Chondrocyte (in vitro differentiated cells): ENCODE data around the gene LRRC32. TPM values are rescaled to one million over a fixed set of nuclear protein-coding genes. Genes with fewer than 3 reads are reported as not detected.

Experiments
- DNase-seq: peaks from one replicate; pipeline ENCODE4 v3.0.0; 2021; ENCODE audit warnings: mixed read lengths, low spot score
- H3K27ac Mint-ChIP-seq: one replicate; pipeline ENCODE4 v1.8.0; 2021; ENCODE audit warnings: mild to moderate bottlenecking, moderate library complexity, mixed read lengths; ENCODE audit not compliant: unreplicated experiment
- H3K27me3 Mint-ChIP-seq: 2 replicates; pipeline ENCODE4 v1.8.0; 2021; ENCODE audit warnings: low read depth, mixed read lengths
- H3K36me3 Mint-ChIP-seq: 2 replicates; pipeline ENCODE4 v1.8.0; 2021; ENCODE audit warnings: low read depth, mixed read lengths
- H3K4me1 Mint-ChIP-seq: 2 replicates; pipeline ENCODE4 v1.8.0; 2021; ENCODE audit warnings: low read depth, mild to moderate bottlenecking, mixed read lengths
- H3K4me3 Mint-ChIP-seq: one replicate; pipeline ENCODE4 v1.8.0; 2021; ENCODE audit warnings: mild to moderate bottlenecking, moderate library complexity, mixed read lengths; ENCODE audit not compliant: unreplicated experiment
- H3K9me3 Mint-ChIP-seq: 2 replicates; pipeline ENCODE4 v1.8.0; 2021; ENCODE audit warnings: low read depth, mixed read lengths
- total RNA-seq: library from RNA; stranded (reverse); gene quantifications from 3 replicates; pipeline ENCODE4 v1.2.1, GENCODE V29; 2021
- TF ChIP-seq, protein P1 (sequence below): fragments of 200-600 bp; sonication (generic); IDR thresholded peaks from 2 replicates; pipeline ENCODE4 v1.5.0; 2021; ENCODE audit warnings: antibody characterized with exemption, mild to moderate bottlenecking, moderate library complexity

The LRRC32 gene
- total RNA-seq, 1 donor from 2014 or later, result 367 TPM

DNA sequence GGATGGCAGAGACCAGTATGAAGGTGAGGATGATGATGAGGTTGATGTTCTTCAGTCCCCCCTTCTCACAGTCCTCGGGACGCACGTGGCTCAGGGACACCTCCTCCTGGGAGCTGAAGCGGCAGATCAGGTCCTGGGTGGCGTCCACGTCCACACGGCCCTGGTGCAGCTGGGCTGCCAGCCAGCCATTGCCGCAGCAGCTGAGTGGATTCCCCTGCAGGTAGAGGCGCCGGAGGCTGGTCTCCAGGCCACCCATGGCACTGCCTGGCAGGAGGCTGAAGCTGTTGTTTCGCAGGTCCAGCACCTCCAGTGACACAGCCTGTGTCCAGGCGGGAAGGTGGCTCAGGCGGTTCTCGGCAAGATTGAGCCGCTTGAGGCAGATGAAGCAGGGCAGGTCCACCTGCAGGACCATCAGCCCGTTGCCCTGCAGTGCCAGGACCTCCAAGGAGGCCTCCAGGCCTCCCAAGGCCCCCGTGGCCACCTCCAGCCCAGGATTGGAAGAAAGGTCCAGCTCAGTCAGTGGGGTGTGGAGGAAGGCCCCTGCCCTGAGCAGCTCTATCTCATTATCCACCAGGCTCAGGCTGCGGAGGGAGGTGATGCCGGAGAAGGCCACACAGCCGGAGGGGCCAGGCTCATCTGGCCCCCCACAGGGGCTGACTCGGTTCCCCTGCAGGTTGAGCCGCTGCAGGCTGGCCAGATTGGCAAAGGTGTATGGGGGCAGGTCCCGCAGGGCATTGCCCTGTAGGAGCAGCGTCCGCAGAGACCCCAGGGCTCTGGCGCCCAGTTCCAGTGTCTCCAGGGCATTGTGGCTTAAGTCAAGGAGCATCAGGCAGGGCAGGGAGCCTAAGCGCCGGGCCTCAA, 10.6 kb downstream of the LRRC32 start:
- Mint-ChIP-seq H3K36me3 (peaks cover 42% of the 10 kb centered on the region), H3K27ac (no peak overlapping the region), H3K27me3 (no peaks in the 10 kb centered on the region), H3K4me1 (peaks cover 72% of the 10 kb centered on the region), H3K9me3 (no peaks in the 10 kb centered on the region), H3K4me3 (no peak overlapping the region)
- DNase-seq, result peak; percentile 83
- TF ChIP-seq, protein P1, sequence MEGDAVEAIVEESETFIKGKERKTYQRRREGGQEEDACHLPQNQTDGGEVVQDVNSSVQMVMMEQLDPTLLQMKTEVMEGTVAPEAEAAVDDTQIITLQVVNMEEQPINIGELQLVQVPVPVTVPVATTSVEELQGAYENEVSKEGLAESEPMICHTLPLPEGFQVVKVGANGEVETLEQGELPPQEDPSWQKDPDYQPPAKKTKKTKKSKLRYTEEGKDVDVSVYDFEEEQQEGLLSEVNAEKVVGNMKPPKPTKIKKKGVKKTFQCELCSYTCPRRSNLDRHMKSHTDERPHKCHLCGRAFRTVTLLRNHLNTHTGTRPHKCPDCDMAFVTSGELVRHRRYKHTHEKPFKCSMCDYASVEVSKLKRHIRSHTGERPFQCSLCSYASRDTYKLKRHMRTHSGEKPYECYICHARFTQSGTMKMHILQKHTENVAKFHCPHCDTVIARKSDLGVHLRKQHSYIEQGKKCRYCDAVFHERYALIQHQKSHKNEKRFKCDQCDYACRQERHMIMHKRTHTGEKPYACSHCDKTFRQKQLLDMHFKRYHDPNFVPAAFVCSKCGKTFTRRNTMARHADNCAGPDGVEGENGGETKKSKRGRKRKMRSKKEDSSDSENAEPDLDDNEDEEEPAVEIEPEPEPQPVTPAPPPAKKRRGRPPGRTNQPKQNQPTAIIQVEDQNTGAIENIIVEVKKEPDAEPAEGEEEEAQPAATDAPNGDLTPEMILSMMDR, result no peak

DNA sequence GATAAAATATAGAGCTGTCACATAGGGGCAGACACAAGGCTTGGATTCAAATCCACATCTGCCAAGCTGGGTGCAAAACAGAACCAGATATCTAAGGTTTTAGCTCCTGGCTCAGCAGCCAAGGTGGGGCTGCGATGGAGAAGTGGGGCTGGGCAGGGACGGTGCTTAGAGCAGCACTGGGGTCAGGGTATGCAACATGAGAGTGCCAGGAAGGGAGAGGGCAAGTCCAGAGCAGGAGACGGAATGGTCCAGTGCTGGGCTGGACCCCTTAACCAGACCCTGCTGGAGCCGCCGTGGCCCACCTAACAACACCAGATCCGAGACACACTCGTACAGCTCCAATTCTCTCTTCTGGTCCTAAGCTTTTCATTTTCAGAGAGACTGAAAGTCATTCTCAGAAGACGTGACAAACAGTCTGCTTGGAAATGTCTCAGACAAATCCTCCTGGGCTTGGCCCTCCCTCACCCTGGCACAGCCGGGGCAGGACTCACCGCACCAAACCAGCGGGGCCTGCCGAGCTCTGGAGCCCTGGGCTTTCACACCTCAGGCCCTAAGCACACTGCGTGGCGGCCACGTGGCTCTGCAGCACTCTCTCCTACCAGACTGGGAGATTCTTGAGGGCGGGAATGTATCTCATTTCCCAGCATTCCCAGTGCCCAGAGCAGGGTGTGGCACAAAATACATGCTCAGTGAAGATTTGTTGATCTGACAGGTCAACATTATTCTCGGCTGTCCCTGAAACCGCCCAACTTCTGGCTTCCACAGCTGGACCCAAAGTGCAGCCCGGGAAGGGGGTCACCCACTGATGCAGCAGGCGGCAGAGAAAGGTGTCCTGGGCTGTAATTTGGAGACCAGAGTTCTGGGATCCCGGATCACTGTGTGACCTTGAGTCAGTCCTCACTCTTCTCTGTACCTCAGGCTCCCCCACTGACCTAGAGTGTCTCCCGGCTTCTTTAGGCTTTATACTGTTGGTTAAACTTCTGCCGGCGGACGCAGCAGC, 11.6 kb downstream of the LRRC32 start:
- Mint-ChIP-seq H3K27ac (no peak overlapping the region), H3K36me3 (peaks cover 39% of the 10 kb centered on the region), H3K27me3 (no peaks in the 10 kb centered on the region), H3K4me3 (no peak overlapping the region), H3K9me3 (no peaks in the 10 kb centered on the region), H3K4me1 (peaks cover 74% of the 10 kb centered on the region)
- peak; percentile 69 for DNase-seq
- TF ChIP-seq, protein P1, result no peak

DNA sequence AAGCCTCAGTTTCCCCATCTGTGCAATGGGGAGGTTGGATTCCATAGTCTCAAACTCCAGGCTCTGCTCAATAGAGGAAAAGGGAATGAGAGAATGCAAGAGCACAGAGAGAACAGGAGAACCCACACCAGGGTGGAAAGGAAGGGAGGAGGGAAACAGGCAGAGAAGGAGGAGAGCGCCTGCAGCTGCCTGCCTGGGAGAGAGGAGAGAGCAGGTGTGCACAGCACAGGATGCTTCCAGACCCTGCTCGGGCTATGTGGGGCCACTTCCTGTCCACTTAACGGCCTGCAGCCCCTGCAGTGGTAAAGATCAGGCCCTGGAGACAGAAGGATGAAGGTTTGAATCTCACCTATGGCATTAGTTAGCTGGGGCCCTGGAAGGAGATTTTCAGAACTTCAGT, 12.3 kb downstream of the LRRC32 start:
- H3K36me3 Mint-ChIP-seq, result peaks cover 34% of the 10 kb centered on the region

DNA sequence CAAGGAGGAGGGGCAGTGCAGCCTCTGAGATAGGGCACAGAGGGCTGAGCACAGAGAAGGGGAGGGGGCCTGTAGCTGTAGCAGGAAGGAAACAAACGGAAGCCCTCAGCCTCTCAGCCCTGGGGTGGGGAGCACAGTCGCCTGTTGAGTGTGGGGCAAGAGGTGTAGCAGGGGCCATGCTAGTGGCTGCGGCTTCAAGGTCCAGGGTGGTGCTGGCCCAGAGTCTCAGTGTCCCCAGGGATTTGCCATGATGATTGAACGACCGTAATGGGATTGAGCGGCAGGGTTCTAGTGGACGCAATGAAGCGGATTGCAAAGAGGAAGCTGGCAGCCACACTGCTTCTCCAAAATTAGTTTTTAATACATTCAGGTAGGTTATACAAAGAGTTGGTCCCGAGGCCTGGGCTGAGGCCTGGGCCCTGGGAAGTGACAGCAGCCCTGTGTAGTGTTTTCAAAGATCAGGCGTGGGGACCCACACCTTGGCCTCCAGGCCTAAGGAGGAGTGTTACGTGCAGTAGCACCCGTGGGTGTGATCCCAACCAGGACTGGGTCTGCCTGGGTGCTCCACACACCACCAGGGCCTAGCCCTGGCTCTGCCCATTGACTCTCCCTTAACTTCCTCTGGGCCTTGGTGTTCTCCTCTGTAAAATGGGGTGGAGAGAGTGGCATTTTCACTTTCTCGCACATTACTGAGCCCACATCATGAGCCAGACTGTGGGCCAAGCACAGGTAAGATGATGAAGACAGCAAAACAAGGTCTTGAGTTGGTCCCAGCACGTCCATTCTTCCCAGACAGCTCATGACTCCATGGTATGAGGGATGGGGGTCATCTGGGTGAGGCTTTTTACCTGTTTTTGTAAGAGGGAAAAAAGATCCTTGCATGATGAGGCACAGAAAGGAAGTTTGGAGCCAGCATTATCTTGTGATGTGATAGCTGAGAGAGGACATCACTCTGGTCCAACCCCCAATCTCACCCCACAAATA, 13.1 kb downstream of the LRRC32 start:
- Mint-ChIP-seq H3K27me3 (no peaks in the 10 kb centered on the region), H3K36me3 (peaks cover 30% of the 10 kb centered on the region), H3K4me3 (no peak overlapping the region), H3K4me1 (peaks cover 72% of the 10 kb centered on the region), H3K27ac (peak overlapping the region; percentile 74), H3K9me3 (no peaks in the 10 kb centered on the region)
- DNase-seq, result peak; percentile 63
- TF ChIP-seq, protein P1, result no peak

More for the DNA sequence above, 12.3 kb downstream of the LRRC32 start:
- no peak overlapping the region for H3K27ac Mint-ChIP-seq
- H3K9me3 Mint-ChIP-seq, result no peaks in the 10 kb centered on the region
- H3K27me3 Mint-ChIP-seq, result no peaks in the 10 kb centered on the region
- TF ChIP-seq, protein P1, result no peak
- no peak overlapping the region for H3K4me3 Mint-ChIP-seq
- H3K4me1 Mint-ChIP-seq, result peaks cover 76% of the 10 kb centered on the region
- DNase-seq, result peak; percentile 51
